Adrenal gland (tissue), 12 donors: ENCODE data around the gene GDF2. TPM values are rescaled to one million over a fixed set of nuclear protein-coding genes. Genes with fewer than 3 reads are reported as not detected.

Experiments used
- DNase-seq, 7 donors: peaks; one replicate each; pipeline ENCODE4 v3.0.0-alpha.2; 2019 to 2020
- H3K27ac ChIP-seq, 5 donors: fragments of 200-600 bp; sonication (generic) in 4 of 5; 1 replicate in 3 of 5; 2 replicates in 2 of 5; pipeline versions ENCODE4 v1.5.1 to v1.8.0; 2016 to 2020; ENCODE audit warnings: mild to moderate bottlenecking in 1 of 5
- H3K27me3 ChIP-seq: fragments of 200-600 bp; 2 replicates; pipeline ENCODE4 v1.8.0; 2021
- H3K36me3 ChIP-seq, 2 donors: fragments of 200-600 bp; replicated peaks in 1 of 2; 1 replicate in 1 of 2; 2 replicates in 1 of 2; pipeline versions ENCODE4 v1.5.1 to v1.8.0; 2018 to 2022
- H3K4me1 ChIP-seq, 2 donors: fragments of 200-600 bp; replicated peaks in 1 of 2; 1 replicate in 1 of 2; 2 replicates in 1 of 2; pipeline versions ENCODE4 v1.5.1 to v1.8.0; 2018 to 2021
- H3K4me3 ChIP-seq, 4 donors: fragments of 200-600 bp; sonication (generic) in 3 of 4; one replicate each; pipeline ENCODE4 v1.5.1; 2016 to 2018
- H3K9me3 ChIP-seq, 3 donors: fragments of 200-600 bp; sonication (generic) in 1 of 3; replicated peaks in 1 of 3; 1 replicate in 2 of 3; 2 replicates in 1 of 3; pipeline versions ENCODE4 v1.5.1 to v1.8.0; 2016 to 2021
- POLR2A ChIP-seq, 2 donors: fragments of 450-650 bp; IDR thresholded peaks; one replicate each; pipeline ENCODE4 v1.6.1; 2017; ENCODE audit warnings: antibody characterized with exemption in 2 of 2, mild to moderate bottlenecking in 2 of 2, moderate library complexity in 1 of 2
- WGBS, 4 donors: extraction: QIAGEN DNeasy Blood & Tissue Kit in 2 of 4; methylation state at CpG; one replicate each; pipeline versions ENCODE4 v1.1.5 to v1.1.7; 2013 to 2017; 5-methylcytosine and 5-hydroxymethylcytosine counted together
- intact Hi-C, 2 donors: fragments of 100-400 bp; cut with DNase I; formaldehyde crosslinking; loops; one replicate each; pipeline versions ENCODE4 v1.14.1 to v1.15.0; 2022 to 2023
- polyA plus RNA-seq, 3 donors: library from polyadenylated mRNA; stranded (reverse); fragments of 200-250 nt in 2 of 3; fragments of 350-450 nt in 1 of 3; fragmentation: Illumina TruSeq in 1 of 3; extraction: RNeasy Lipid Tissue Mini Kit (QIAGEN cat#74804) in 1 of 3; gene quantifications; one replicate each; pipeline ENCODE4 v1.2.3, GENCODE V29; 2013 to 2014
- total RNA-seq, 9 donors: library from RNA; depleted of rRNA in 4 of 9; stranded (reverse); fragments of >200 nt in 4 of 9; fragments of 120-200 nt in 1 of 9; fragmentation: NEBNext Ultra II Directional in 1 of 9; extraction: Animal tissue kit (Norgen Biotek cat#: 25700) in 1 of 9; gene quantifications; one replicate each; pipeline versions ENCODE4 v1.1.0 to v1.2.4, GENCODE V29; 2013 to 2023
- TF ChIP-seq, protein P1 (sequence below), 6 experiments: fragments of 450-650 bp in 4 of 6; fragments of 200-600 bp in 2 of 6; sonication (generic) in 1 of 6; IDR thresholded peaks; 1 replicate in 5 of 6; 2 replicates in 1 of 6; pipeline versions ENCODE4 v1.5.1 to v1.8.0; 2016 to 2021; ENCODE audit warnings: antibody characterized with exemption in 6 of 6, mild to moderate bottlenecking in 2 of 6, moderate library complexity in 1 of 6
- donor health status: healthy with polysubstance abuse.
- donor health status: Bipolar disorder and iron deficiency.
- donor health status: DM: yes; HTN: yes; CAD: no.
- donor health status: DM: no; HTN: no; CAD: no.
- donor health status: DM: no; HTN: no; CAD: no.
- donor health status: DM: yes; HTN: yes; CAD: no.

The GDF2 gene
- total and polyA plus RNA-seq, 12 donors: 0.11 TPM; not detected in 11

DNA sequence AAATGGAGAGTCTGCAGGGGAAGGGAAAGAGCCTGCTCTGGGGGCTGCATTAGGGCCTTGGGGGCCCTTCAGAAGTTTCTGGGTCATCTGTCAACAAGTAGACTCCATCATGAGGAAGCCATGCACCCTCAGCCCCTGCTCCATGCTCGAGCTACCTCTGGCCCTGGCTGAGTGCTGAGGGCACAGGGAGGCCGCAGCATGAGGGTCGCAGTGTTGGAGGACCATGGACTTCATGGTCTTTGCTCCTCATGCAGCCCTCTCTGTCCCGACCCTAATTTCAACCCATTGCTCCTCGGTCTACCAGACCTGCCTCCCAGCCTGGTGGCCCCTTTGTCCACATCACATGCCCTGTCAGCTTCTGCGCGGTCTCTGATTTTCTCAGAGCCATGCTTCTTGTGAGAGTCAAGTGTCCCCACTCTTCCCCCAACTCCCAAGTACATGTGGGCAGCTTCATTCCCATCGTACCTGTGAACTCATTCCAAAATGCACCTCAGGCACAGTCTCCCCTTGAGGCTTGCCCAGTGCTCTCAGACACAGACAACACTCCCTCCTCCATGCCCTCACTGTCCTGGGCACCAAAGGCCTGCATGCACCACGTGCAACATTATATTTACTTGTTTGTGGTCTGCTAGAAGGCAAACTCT lies 47.1 kb downstream of the GDF2 start:
- Histone ChIP-seq H3K4me1 (no peaks in the 10 kb centered on the region), H3K36me3 (no peaks in the 10 kb centered on the region), H3K27me3 (no peaks in the 10 kb centered on the region), H3K4me3 (no peak overlapping the region), H3K9me3 (no peaks in the 10 kb centered on the region), H3K27ac (no peak overlapping the region)
- TF ChIP-seq POLR2A (IDR thresholded peaks at IDR 0.05): no peak
- TF ChIP-seq, protein P1, sequence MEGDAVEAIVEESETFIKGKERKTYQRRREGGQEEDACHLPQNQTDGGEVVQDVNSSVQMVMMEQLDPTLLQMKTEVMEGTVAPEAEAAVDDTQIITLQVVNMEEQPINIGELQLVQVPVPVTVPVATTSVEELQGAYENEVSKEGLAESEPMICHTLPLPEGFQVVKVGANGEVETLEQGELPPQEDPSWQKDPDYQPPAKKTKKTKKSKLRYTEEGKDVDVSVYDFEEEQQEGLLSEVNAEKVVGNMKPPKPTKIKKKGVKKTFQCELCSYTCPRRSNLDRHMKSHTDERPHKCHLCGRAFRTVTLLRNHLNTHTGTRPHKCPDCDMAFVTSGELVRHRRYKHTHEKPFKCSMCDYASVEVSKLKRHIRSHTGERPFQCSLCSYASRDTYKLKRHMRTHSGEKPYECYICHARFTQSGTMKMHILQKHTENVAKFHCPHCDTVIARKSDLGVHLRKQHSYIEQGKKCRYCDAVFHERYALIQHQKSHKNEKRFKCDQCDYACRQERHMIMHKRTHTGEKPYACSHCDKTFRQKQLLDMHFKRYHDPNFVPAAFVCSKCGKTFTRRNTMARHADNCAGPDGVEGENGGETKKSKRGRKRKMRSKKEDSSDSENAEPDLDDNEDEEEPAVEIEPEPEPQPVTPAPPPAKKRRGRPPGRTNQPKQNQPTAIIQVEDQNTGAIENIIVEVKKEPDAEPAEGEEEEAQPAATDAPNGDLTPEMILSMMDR (IDR thresholded peaks at IDR 0.05): no peak
- 68 to 79% (median 75%) methylated on average over 9 of the region's 9 CpGs for WGBS, 4 donors
- intact Hi-C loops: loop anchor here in 1 of 2 donors (10.0 kb wide), 1 partner anchor 85 kb away; no protein-coding TSS in a partner anchor
- peak in 1 of 7 donors; percentile 21 for DNase-seq

DNA sequence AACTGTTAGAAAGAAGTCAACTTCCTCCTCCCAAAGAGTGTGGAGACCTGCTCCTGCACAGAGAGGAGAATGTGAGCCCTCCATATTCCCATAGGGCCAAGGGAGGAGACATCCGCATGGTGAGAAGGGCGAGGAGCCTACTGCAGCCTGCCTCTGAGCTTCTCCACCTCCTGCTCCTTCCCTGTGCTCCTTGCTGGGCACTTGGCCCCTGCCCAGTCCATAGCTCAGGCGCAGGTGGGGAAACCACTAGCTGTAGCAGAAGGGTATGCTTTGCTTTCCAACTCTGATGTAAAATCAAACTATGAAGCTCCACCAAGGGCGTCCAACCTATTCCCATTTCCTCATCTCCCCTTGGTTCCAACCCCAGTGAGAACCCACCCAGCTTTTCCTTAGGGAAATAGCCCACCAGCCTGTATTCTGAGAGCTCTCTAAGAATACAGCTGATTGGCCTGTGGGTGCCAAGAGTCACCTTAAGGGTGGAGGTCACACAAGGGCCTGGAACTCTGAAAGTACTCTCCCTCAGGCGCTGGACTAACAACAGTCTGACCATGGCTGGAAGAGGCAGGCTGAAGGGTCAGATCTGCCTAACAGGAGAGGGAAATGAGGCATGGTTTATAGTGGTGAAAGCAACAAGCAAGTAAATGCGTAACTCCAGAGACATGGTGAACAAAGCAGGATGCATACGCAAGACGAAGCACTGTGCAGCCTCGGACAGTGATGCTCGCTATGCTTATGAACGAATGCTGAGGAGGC lies 47.9 kb downstream of the GDF2 start:
- no peak overlapping the region for H3K27ac ChIP-seq
- H3K4me3 ChIP-seq: no peak overlapping the region
- no peaks in the 10 kb centered on the region for H3K27me3 ChIP-seq
- intact Hi-C loops: no loop called here
- TF ChIP-seq, protein P1 (IDR thresholded peaks at IDR 0.05): no peak
- no peak for TF ChIP-seq POLR2A (IDR thresholded peaks at IDR 0.05)
- no peaks in the 10 kb centered on the region for H3K4me1 ChIP-seq
- H3K36me3 ChIP-seq: no peaks in the 10 kb centered on the region
- H3K9me3 ChIP-seq: no peaks in the 10 kb centered on the region
- DNase-seq: peak in 1 of 7 donors; percentile 17
- 94 to 97% (median 94%) methylated on average over 9 to 11 of the region's 11 CpGs for WGBS, 4 donors

DNA sequence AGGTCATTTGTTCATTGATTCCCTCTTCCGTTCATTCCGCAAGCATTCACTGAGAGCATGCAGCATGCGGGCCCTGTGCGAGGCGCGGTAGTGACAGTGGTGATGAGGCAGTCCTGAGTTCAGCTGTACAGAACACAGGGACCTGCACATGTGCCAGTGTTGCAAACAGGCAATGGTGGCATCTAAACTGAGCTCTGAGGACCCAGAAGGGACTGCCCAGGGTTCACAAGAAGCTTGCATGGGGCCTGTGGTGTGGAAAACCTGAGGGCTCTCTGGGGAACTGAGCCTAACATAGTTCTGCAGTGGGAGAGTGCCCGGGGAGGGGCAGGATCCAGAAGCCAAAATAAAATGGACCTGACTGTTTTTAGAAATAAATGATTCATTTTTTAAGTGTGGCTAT lies 48.6 kb downstream of the GDF2 start:
- no peaks in the 10 kb centered on the region for H3K27me3 ChIP-seq
- H3K9me3 ChIP-seq: no peaks in the 10 kb centered on the region
- no peak overlapping the region for H3K4me3 ChIP-seq
- TF ChIP-seq, protein P1 (IDR thresholded peaks at IDR 0.05): no peak
- no peak for TF ChIP-seq POLR2A (IDR thresholded peaks at IDR 0.05)
- peak in 1 of 7 donors; percentile 11 for DNase-seq
- WGBS, 4 donors: 91 to 96% (median 94%) methylated on average over 7 of the region's 7 CpGs
- intact Hi-C loops: no loop called here
- no peak overlapping the region for H3K27ac ChIP-seq
- H3K36me3 ChIP-seq: no peaks in the 10 kb centered on the region
- H3K4me1 ChIP-seq: no peaks in the 10 kb centered on the region

DNA sequence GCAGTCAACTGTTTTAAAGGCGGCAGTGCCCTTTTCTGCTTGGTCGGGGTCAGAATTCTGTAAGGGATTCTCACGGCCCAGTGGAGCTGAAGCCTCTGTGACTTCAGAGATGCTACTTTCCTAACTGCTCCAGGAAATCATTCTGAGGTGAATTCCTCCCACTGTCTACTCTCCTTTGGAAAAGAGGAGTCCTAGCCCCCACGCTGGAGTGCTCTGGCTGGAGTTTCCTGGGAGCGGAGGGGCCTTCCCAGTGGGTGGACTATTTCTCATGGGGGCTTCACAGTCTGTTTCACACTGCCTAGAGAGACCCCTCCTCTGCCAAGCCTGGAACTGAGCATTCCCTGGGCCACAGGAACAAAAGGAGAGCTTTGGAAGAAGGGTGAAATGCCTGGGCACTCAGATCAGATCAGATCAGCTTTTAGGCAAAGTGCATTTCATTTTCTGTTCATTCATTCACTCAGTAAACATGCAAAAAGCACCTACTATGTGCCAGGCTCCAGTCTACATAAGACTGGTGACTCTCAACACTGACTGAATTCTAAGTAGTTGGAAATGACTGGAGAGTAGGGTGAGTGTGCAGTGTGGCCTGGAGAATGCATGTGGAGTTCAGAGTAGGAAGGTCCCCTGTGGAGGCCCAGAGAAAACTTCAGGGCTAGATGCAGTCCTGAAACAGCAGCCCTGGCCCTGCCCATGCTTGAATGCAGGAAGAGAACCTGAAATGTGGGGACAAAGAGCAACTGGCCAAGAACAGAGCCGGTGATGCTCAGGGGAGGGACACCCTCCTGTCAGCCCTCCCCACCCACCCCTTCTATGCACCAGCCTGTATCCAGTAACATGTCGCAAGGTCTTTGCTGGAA lies 49.6 kb downstream of the GDF2 start:
- Histone ChIP-seq H3K36me3 (no peaks in the 10 kb centered on the region), H3K27me3 (peaks cover 5% of the 10 kb centered on the region), H3K27ac (no peak overlapping the region), H3K4me1 (no peaks in the 10 kb centered on the region), H3K9me3 (no peaks in the 10 kb centered on the region), H3K4me3 (no peak overlapping the region)
- no peak for TF ChIP-seq POLR2A (IDR thresholded peaks at IDR 0.05)
- TF ChIP-seq, protein P1 (IDR thresholded peaks at IDR 0.05): no peak
- peak in 3 of 7 donors; percentile 1 to 15 (median 12) for DNase-seq
- intact Hi-C loops: no loop called here
- 84 to 90% (median 87%) methylated on average over 7 of the region's 7 CpGs for WGBS, 4 donors
